Panc1 (cell line): ENCODE results near the gene XIAP. TPM values are rescaled to one million over a fixed set of nuclear protein-coding genes. Genes with fewer than 3 reads are reported as not detected.
"Not testable (repeated sequence)": the region's sequence is repeated elsewhere in the genome, so short reads cannot be mapped to it uniquely, and the experiment has no call there.

Experiments used
- ATAC-seq: fragments of 200-7000 bp; cut with Tn5 transposase; 2 replicates; pipeline ENCODE4 v1.9.1; 2020; ENCODE audit warnings: mild to moderate bottlenecking, moderate library complexity
- BruUV-seq: library from RNA; stranded (reverse); fragments of 400-500 nt; replicated peaks from 2 replicates; lab custom pipeline; 2021; lab: Mats Ljungman, UMichigan
- CTCF ChIA-PET: fragments of 300-600 bp; sonication (Branson Sonifier 250); formaldehyde crosslinking; loops from one replicate; lab custom pipeline; 2022; ENCODE audit warnings: antibody characterized with exemption; lab: Charles Lee
- POLR2A ChIA-PET: fragments of 300-600 bp; sonication (Branson Sonifier 250); formaldehyde crosslinking; loops from one replicate; lab custom pipeline; 2022; ENCODE audit warnings: antibody characterized with exemption; lab: Charles Lee
- DNase-seq: peaks from one replicate; pipeline ENCODE4 v3.0.0-alpha.2; 2010; ENCODE audit warnings: low read depth, low spot score
- H3K27ac ChIP-seq: 2 replicates; pipeline ENCODE4 v1.5.1; 2011; ENCODE audit warnings: mild to moderate bottlenecking, low read length, inconsistent platforms
- H3K27me3 ChIP-seq: fragments of 200-500 bp; sonication (Bioruptor generic); 2 replicates; pipeline ENCODE4 v1.6.0; 2014; ENCODE audit warnings: low read length, inconsistent platforms; ENCODE audit not compliant: control insufficient read depth, insufficient read depth
- H3K36me3 ChIP-seq: fragments of 200-500 bp; sonication (Bioruptor generic); 2 replicates; pipeline ENCODE4 v1.5.1; 2014; ENCODE audit warnings: inconsistent platforms, mild to moderate bottlenecking, low read length, moderate library complexity; ENCODE audit not compliant: control insufficient read depth, insufficient read depth
- H3K4me1 ChIP-seq: 2 replicates; pipeline ENCODE4 v1.5.1; 2011; ENCODE audit warnings: inconsistent platforms, mild to moderate bottlenecking, low read length, moderate library complexity; ENCODE audit not compliant: control insufficient read depth, insufficient read depth
- H3K4me3 ChIP-seq, 2 experiments: 2 replicates each; pipeline ENCODE4 v1.5.1; 2011 to 2012; ENCODE audit warnings: low read depth in 2 of 2, low read length in 2 of 2, mild to moderate bottlenecking in 2 of 2, inconsistent platforms in 1 of 2, moderate library complexity in 1 of 2
- H3K9me3 ChIP-seq: fragments of 200-500 bp; sonication (Bioruptor generic); 2 replicates; pipeline ENCODE4 v1.5.1; 2014; ENCODE audit warnings: low read depth, mild to moderate bottlenecking, inconsistent platforms, low read length, moderate library complexity; ENCODE audit not compliant: control insufficient read depth, insufficient read depth
- POLR2AphosphoS5 ChIP-seq: IDR thresholded peaks from 2 replicates; pipeline ENCODE4 v1.6.1; 2012; ENCODE audit warnings: mild to moderate bottlenecking, low read depth, low read length, moderate library complexity
- SIN3A ChIP-seq: IDR thresholded peaks from 2 replicates; pipeline ENCODE4 v1.6.1; 2012; ENCODE audit warnings: low read depth, mild to moderate bottlenecking, low read length, moderate library complexity, borderline replicate concordance; ENCODE audit not compliant: insufficient read depth
- TCF7L2 ChIP-seq: IDR thresholded peaks from 2 replicates; pipeline ENCODE4 v1.6.1; 2011; ENCODE audit warnings: mild to moderate bottlenecking, low read depth, low read length, inconsistent platforms
- in situ Hi-C: cut with HindIII; loops from 2 replicates; pipeline ENCODE4 v1.10.0; 2016; ENCODE audit warnings: low sequenced_read_pairs, low pct_unique_long_range_greater_than_20kb
- intact Hi-C: fragments of 100-400 bp; cut with micrococcal nuclease; formaldehyde crosslinking; loops from one replicate; pipeline ENCODE4 v1.10.0; 2022; ENCODE audit not compliant: unreplicated experiment
- total RNA-seq: library from RNA; stranded (reverse); gene quantifications from one replicate; pipeline ENCODE4 v1.2.1, GENCODE V29; 2021; ENCODE audit not compliant: unreplicated experiment
- TF ChIP-seq, protein P1 (sequence below): fragments of 450-650 bp; IDR thresholded peaks from 2 replicates; pipeline ENCODE4 v1.5.1; 2017; ENCODE audit warnings: mild to moderate bottlenecking
- TF ChIP-seq, protein P2 (sequence below), 2 experiments: IDR thresholded peaks; 2 replicates each; pipeline ENCODE4 v1.6.1; 2011 to 2012; ENCODE audit warnings: low read depth in 2 of 2, control low read depth in 1 of 2, low read length in 1 of 2, mild to moderate bottlenecking in 1 of 2, moderate library complexity in 1 of 2; ENCODE audit not compliant: insufficient read depth in 1 of 2

Gene XIAP
- total RNA-seq, 1 experiment from 2014 or later: 73.7 TPM

DNA sequence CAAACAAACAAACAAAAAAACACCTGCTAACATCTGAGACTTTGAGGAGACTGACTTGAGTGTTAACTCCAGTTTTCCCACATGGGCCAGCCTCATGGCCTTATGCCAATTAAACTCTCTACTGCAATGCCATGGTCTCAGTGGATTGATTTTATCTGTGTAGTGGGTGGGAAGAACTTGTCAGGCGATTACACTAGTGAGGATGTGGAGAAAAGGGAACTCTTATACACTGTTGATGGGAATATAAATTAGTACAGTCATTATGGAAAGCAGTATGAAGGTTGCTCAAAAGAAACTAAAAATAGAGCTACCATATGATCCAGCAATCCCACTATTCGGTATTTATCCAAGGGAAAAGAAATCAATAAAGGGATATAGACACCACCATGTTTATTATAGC lies 12.8 kb upstream of the XIAP start:
- H3K27me3 ChIP-seq: no peaks in the 10 kb centered on the region
- no peak overlapping the region for H3K27ac ChIP-seq
- no peaks in the 10 kb centered on the region for H3K4me1 ChIP-seq
- H3K36me3 ChIP-seq: no peaks in the 10 kb centered on the region
- no peak for DNase-seq
- CTCF ChIA-PET: no interaction called here
- in situ Hi-C loops (no loop called here), intact Hi-C loops (no loop called here)
- ATAC-seq: no peak
- no peaks in the 10 kb centered on the region for H3K9me3 ChIP-seq
- POLR2A ChIA-PET: interaction anchor here (0.6 kb wide), 1 partner anchor 57 kb away, joined by 3 read pairs; no protein-coding TSS in a partner anchor
- no peak overlapping the region for H3K4me3 ChIP-seq
- BruUV-seq: no TSS peak
- TF ChIP-seq, protein P1, sequence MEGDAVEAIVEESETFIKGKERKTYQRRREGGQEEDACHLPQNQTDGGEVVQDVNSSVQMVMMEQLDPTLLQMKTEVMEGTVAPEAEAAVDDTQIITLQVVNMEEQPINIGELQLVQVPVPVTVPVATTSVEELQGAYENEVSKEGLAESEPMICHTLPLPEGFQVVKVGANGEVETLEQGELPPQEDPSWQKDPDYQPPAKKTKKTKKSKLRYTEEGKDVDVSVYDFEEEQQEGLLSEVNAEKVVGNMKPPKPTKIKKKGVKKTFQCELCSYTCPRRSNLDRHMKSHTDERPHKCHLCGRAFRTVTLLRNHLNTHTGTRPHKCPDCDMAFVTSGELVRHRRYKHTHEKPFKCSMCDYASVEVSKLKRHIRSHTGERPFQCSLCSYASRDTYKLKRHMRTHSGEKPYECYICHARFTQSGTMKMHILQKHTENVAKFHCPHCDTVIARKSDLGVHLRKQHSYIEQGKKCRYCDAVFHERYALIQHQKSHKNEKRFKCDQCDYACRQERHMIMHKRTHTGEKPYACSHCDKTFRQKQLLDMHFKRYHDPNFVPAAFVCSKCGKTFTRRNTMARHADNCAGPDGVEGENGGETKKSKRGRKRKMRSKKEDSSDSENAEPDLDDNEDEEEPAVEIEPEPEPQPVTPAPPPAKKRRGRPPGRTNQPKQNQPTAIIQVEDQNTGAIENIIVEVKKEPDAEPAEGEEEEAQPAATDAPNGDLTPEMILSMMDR: no peak
- TF ChIP-seq TCF7L2: no peak
- TF ChIP-seq, protein P2, sequence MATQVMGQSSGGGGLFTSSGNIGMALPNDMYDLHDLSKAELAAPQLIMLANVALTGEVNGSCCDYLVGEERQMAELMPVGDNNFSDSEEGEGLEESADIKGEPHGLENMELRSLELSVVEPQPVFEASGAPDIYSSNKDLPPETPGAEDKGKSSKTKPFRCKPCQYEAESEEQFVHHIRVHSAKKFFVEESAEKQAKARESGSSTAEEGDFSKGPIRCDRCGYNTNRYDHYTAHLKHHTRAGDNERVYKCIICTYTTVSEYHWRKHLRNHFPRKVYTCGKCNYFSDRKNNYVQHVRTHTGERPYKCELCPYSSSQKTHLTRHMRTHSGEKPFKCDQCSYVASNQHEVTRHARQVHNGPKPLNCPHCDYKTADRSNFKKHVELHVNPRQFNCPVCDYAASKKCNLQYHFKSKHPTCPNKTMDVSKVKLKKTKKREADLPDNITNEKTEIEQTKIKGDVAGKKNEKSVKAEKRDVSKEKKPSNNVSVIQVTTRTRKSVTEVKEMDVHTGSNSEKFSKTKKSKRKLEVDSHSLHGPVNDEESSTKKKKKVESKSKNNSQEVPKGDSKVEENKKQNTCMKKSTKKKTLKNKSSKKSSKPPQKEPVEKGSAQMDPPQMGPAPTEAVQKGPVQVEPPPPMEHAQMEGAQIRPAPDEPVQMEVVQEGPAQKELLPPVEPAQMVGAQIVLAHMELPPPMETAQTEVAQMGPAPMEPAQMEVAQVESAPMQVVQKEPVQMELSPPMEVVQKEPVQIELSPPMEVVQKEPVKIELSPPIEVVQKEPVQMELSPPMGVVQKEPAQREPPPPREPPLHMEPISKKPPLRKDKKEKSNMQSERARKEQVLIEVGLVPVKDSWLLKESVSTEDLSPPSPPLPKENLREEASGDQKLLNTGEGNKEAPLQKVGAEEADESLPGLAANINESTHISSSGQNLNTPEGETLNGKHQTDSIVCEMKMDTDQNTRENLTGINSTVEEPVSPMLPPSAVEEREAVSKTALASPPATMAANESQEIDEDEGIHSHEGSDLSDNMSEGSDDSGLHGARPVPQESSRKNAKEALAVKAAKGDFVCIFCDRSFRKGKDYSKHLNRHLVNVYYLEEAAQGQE (IDR thresholded peaks at IDR 0.05; ENCODE audit: insufficient read depth in 1 of 2, low read depth in 2 of 2, low read length in 1 of 2): no peak
- no peak for TF ChIP-seq POLR2AphosphoS5
- TF ChIP-seq SIN3A: no peak

DNA sequence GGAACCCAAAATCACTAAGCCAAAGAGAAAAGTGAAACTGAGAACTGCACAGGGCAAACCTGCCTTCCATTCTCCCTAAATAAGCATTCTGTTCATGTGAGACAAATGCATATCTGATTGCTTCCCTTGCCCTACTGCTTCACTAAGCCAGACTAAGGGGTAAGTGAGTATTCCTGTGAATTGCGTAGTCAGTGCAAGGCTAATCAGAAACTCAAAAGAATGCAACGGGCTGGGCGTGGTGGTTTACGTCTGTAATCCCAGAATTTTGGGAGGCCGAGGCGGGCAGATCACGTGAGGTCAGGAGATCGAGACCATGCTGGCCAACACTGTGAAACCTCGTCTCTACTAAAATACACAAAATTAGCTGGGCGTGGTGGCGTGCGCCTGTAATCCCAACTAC lies 10.8 kb upstream of the XIAP start:
- H3K9me3 ChIP-seq: no peaks in the 10 kb centered on the region
- no TSS peak for BruUV-seq
- ChIA-PET POLR2A (no interaction called here), CTCF (no interaction called here)
- TF ChIP-seq, protein P1: no peak
- TF ChIP-seq SIN3A (no peak), TCF7L2 (no peak), POLR2AphosphoS5 (no peak)
- TF ChIP-seq, protein P2 (IDR thresholded peaks at IDR 0.05; ENCODE audit: insufficient read depth in 1 of 2, low read depth in 2 of 2, low read length in 1 of 2): no peak
- intact Hi-C loops (no loop called here), in situ Hi-C loops (no loop called here)
- no peak for ATAC-seq
- no peak overlapping the region for H3K27ac ChIP-seq
- no peaks in the 10 kb centered on the region for H3K4me1 ChIP-seq
- no peak for DNase-seq
- no peaks in the 10 kb centered on the region for H3K27me3 ChIP-seq
- H3K4me3 ChIP-seq: no peak overlapping the region
- no peaks in the 10 kb centered on the region for H3K36me3 ChIP-seq

DNA sequence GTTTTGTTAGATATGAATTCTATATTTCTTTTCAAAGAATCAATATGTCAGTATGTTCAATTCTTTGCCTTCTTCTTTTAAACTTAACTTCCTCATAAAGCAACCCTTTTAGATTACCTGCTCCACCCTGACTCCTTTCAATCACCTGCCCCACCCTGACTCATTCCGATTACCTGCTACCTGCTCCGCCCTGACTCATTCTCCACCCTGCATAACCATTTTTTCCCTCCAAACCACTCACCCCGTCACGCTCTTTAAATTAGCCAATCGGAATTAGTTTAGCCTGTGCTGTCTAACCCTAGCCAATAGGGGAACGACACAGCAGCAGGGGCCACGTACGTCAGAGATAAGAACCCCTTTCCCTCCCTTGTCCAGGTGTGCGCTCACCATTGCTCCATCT lies 9.9 kb upstream of the XIAP start:
- not testable (repeated sequence) for DNase-seq, H3K4me1 ChIP-seq

More for the DNA sequence above, 9.9 kb upstream of the XIAP start:
- H3K36me3 ChIP-seq, H3K27me3 ChIP-seq, BruUV-seq, H3K9me3 ChIP-seq, ATAC-seq, in situ Hi-C loops, POLR2A ChIA-PET, H3K27ac ChIP-seq, intact Hi-C loops, H3K4me3 ChIP-seq, CTCF ChIA-PET: not testable (repeated sequence)
